Thymus (tissue), 14 donors: ENCODE measurements around the gene COG8. TPM values are rescaled to one million over a fixed set of nuclear protein-coding genes. Genes with fewer than 3 reads are reported as not detected.
A peak's percentile ranks its signal among the peaks of the same experiment; 100 is the strongest.

Source experiments
- DNase-seq, 9 donors: peaks; one replicate each; pipeline ENCODE4 v3.0.0-alpha.2; 2013; ENCODE audit warnings: low spot score in 9 of 9, low read depth in 6 of 9, missing footprints in 1 of 9
- H3K27ac ChIP-seq, 2 donors: one replicate each; pipeline ENCODE4 v1.5.1; 2013; ENCODE audit warnings: control low read depth in 1 of 2, low read depth in 1 of 2, low read length in 1 of 2, mild to moderate bottlenecking in 1 of 2, moderate library complexity in 1 of 2
- H3K27me3 ChIP-seq, 2 donors: one replicate each; pipeline ENCODE4 v1.5.1; 2013; ENCODE audit warnings: low read length in 1 of 2; ENCODE audit not compliant: control insufficient read depth in 2 of 2, insufficient read depth in 1 of 2
- H3K36me3 ChIP-seq, 2 donors: one replicate each; pipeline ENCODE4 v1.5.1; 2013; ENCODE audit warnings: low read length in 1 of 2, mild to moderate bottlenecking in 1 of 2, moderate library complexity in 1 of 2; ENCODE audit not compliant: control insufficient read depth in 2 of 2, insufficient read depth in 2 of 2
- H3K4me1 ChIP-seq, 2 donors: one replicate each; pipeline ENCODE4 v1.5.1; 2013; ENCODE audit warnings: low read length in 2 of 2; ENCODE audit not compliant: control insufficient read depth in 2 of 2, insufficient read depth in 2 of 2
- H3K4me3 ChIP-seq, 2 donors: one replicate each; pipeline ENCODE4 v1.5.1; 2013; ENCODE audit warnings: low read length in 2 of 2, control low read depth in 1 of 2, mild to moderate bottlenecking in 1 of 2
- H3K9me3 ChIP-seq, 2 donors: one replicate each; pipeline ENCODE4 v1.5.1; 2013; ENCODE audit warnings: low read length in 1 of 2, mild to moderate bottlenecking in 1 of 2; ENCODE audit not compliant: control insufficient read depth in 2 of 2, insufficient read depth in 1 of 2
- whole genome bisulfite sequencing: extraction: QIAGEN DNeasy Blood & Tissue Kit; methylation state at CpG from one replicate; pipeline ENCODE4 v1.1.7; 2013; 5-methylcytosine and 5-hydroxymethylcytosine counted together
- long read RNA-seq, 10 donors: transcript quantifications; one replicate each; lab custom pipeline, GENCODE V29; 2026
- polyA plus RNA-seq: library from polyadenylated mRNA; stranded (reverse); fragments of 200-250 nt; gene quantifications from one replicate; pipeline ENCODE4 v1.2.3, GENCODE V29; 2013
- total RNA-seq: library from RNA; stranded (reverse); fragments of 120-200 nt; gene quantifications from one replicate; pipeline ENCODE4 v1.2.4, GENCODE V29; 2013
- donor health status: healthy.

COG8 gene
- total RNA-seq (21.4 TPM), polyA plus RNA-seq (20.5 TPM)
- long read RNA-seq, donor 1, full-length matches to known transcripts = 3 of 3 reads
- long read RNA-seq, donor 1, partial matches to known transcripts = 0 of 3 reads
- long read RNA-seq, donor 1, other reads (novel, unspliced or antisense) = 0 of 3 reads
- long read RNA-seq, donor 2 = 0 reads
- long read RNA-seq, donor 3, full-length matches to known transcripts = 13 of 29 reads
- long read RNA-seq, donor 3, partial matches to known transcripts = 16 of 29 reads
- long read RNA-seq, donor 3, other reads (novel, unspliced or antisense) = 0 of 29 reads
- long read RNA-seq, donor 4, full-length matches to known transcripts = 3 of 3 reads
- long read RNA-seq, donor 4, partial matches to known transcripts = 0 of 3 reads
- long read RNA-seq, donor 4, other reads (novel, unspliced or antisense) = 0 of 3 reads
- long read RNA-seq, donor 5, full-length matches to known transcripts = 14 of 30 reads
- long read RNA-seq, donor 5, partial matches to known transcripts = 16 of 30 reads
- long read RNA-seq, donor 5, other reads (novel, unspliced or antisense) = 0 of 30 reads
- long read RNA-seq, donor 6, full-length matches to known transcripts = 9 of 18 reads
- long read RNA-seq, donor 6, partial matches to known transcripts = 9 of 18 reads
- long read RNA-seq, donor 6, other reads (novel, unspliced or antisense) = 0 of 18 reads
- long read RNA-seq, donor 7, full-length matches to known transcripts = 4 of 36 reads
- long read RNA-seq, donor 7, partial matches to known transcripts = 32 of 36 reads
- long read RNA-seq, donor 7, other reads (novel, unspliced or antisense) = 0 of 36 reads
- long read RNA-seq, donor 8, partial matches to known transcripts = 12 of 12 reads
- long read RNA-seq, donor 8, other reads (novel, unspliced or antisense) = 0 of 12 reads
- long read RNA-seq, donor 9, full-length matches to known transcripts = 6 of 12 reads
- long read RNA-seq, donor 9, partial matches to known transcripts = 6 of 12 reads
- long read RNA-seq, donor 9, other reads (novel, unspliced or antisense) = 0 of 12 reads
- long read RNA-seq, donor 10, full-length matches to known transcripts = 5 of 13 reads
- long read RNA-seq, donor 10, partial matches to known transcripts = 8 of 13 reads
- long read RNA-seq, donor 10, other reads (novel, unspliced or antisense) = 0 of 13 reads

GRCh38 chr16:69339289-69340094 is at the start of gene COG8, which contains the start of gene NIP7:
Gene COG8, minus strand, starts transcription at chr16:69339564. Its CDS starts 12 bp downstream, at chr16:69339552.
Gene NIP7, plus strand, starts transcription at chr16:69339772. Its CDS starts 58 bp downstream, at chr16:69339830.
- peaks cover 16 to 23% of the 10 kb centered on the region in 2 donors for H3K4me1 ChIP-seq
- no peaks in the 10 kb centered on the region for H3K27me3 ChIP-seq
- WGBS = under 1% methylated on average over 77 of the region's 77 CpGs
- H3K27ac ChIP-seq = peak within 1 kb of the TSS; percentile 86 to 95
- peaks cover 26 to 43% of the 10 kb centered on the region in 2 donors for H3K36me3 ChIP-seq
- peak; percentile 89 to 97 (median 94) for DNase-seq
- H3K9me3 ChIP-seq = no peaks in the 10 kb centered on the region
- peak within 1 kb of the TSS; percentile 97 to 98 for H3K4me3 ChIP-seq

- H3K27me3 ChIP-seq = no peaks in the 10 kb centered on the region
- H3K27ac ChIP-seq = no peak overlapping the region
- peaks cover 10 to 27% of the 10 kb centered on the region in 2 donors for H3K36me3 ChIP-seq
- H3K9me3 ChIP-seq = no peaks in the 10 kb centered on the region
- DNase-seq = no peak
- no peak overlapping the region for H3K4me3 ChIP-seq
- H3K4me1 ChIP-seq = peaks cover 4 to 14% of the 10 kb centered on the region in 2 donors
- WGBS = 96% methylated on average over 1 of the region's 1 CpG
Measured at GRCh38 chr16:69386596-69386995, 47.2 kb upstream of the COG8 start.

- Histone ChIP-seq H3K9me3 (no peaks in the 10 kb centered on the region), H3K36me3 (peaks cover 20 to 39% of the 10 kb centered on the region in 2 donors), H3K27me3 (no peaks in the 10 kb centered on the region), H3K4me3 (peak overlapping the region; percentile 66 to 95), H3K27ac (peak overlapping the region; percentile 85 to 97), H3K4me1 (peaks cover 4 to 14% of the 10 kb centered on the region in 2 donors)
- 12% methylated on average over 6 of the region's 6 CpGs for WGBS
- DNase-seq = peak in 2 of 9 donors; percentile 30 to 37
Measured at GRCh38 chr16:69384974-69385373, 45.6 kb upstream of the COG8 start.

- peaks cover 30 to 59% of the 10 kb centered on the region in 2 donors for H3K36me3 ChIP-seq
- no peaks in the 10 kb centered on the region for H3K9me3 ChIP-seq
- H3K27ac ChIP-seq = no peak overlapping the region
- H3K4me3 ChIP-seq = no peak overlapping the region
- no peak for DNase-seq
- H3K27me3 ChIP-seq = no peaks in the 10 kb centered on the region
- peaks cover 4 to 14% of the 10 kb centered on the region in 2 donors for H3K4me1 ChIP-seq
- 98% methylated on average over 2 of the region's 2 CpGs for WGBS
Measured at GRCh38 chr16:69382421-69382820, 43.1 kb upstream of the COG8 start.

- Histone ChIP-seq H3K27ac (no peak overlapping the region), H3K9me3 (no peaks in the 10 kb centered on the region), H3K27me3 (no peaks in the 10 kb centered on the region), H3K4me1 (peaks cover 4 to 13% of the 10 kb centered on the region in 2 donors), H3K4me3 (no peak overlapping the region), H3K36me3 (peaks cover 30 to 59% of the 10 kb centered on the region in 2 donors)
- no peak for DNase-seq
- 61% methylated on average over 2 of the region's 2 CpGs for WGBS
Measured at GRCh38 chr16:69381231-69381630, 41.9 kb upstream of the COG8 start.

GRCh38 chr16:69378760-69379159 is 39.4 kb upstream of the COG8 start:
- H3K4me1 ChIP-seq = peaks cover 0 to 4% of the 10 kb centered on the region in 2 donors
- H3K36me3 ChIP-seq = peaks cover 39 to 56% of the 10 kb centered on the region in 2 donors
- no peak overlapping the region for H3K27ac ChIP-seq
- no peaks in the 10 kb centered on the region for H3K9me3 ChIP-seq
- no peak for DNase-seq
- H3K27me3 ChIP-seq = no peaks in the 10 kb centered on the region
- 97% methylated on average over 1 of the region's 1 CpG for WGBS
- no peak overlapping the region for H3K4me3 ChIP-seq

- peaks cover 0 to 4% of the 10 kb centered on the region in 2 donors for H3K4me1 ChIP-seq
- peaks cover 41 to 51% of the 10 kb centered on the region in 2 donors for H3K36me3 ChIP-seq
- DNase-seq = no peak
- no peak overlapping the region for H3K4me3 ChIP-seq
- H3K27ac ChIP-seq = no peak overlapping the region
- H3K27me3 ChIP-seq = no peaks in the 10 kb centered on the region
- H3K9me3 ChIP-seq = no peaks in the 10 kb centered on the region
- 98% methylated on average over 1 of the region's 1 CpG for WGBS
Measured at GRCh38 chr16:69378036-69378435, 38.7 kb upstream of the COG8 start.

- Histone ChIP-seq H3K27me3 (no peaks in the 10 kb centered on the region), H3K27ac (no peak overlapping the region), H3K9me3 (no peaks in the 10 kb centered on the region), H3K36me3 (peaks cover 34 to 48% of the 10 kb centered on the region in 2 donors), H3K4me1 (peaks cover 0 to 1% of the 10 kb centered on the region in 2 donors), H3K4me3 (no peak overlapping the region)
- DNase-seq = no peak
- WGBS = 99% methylated on average over 10 of the region's 10 CpGs
Measured at GRCh38 chr16:69376393-69377059, 37.2 kb upstream of the COG8 start.
